ENCODE measurements around the gene ACADSB.

The ACADSB gene

DNA sequence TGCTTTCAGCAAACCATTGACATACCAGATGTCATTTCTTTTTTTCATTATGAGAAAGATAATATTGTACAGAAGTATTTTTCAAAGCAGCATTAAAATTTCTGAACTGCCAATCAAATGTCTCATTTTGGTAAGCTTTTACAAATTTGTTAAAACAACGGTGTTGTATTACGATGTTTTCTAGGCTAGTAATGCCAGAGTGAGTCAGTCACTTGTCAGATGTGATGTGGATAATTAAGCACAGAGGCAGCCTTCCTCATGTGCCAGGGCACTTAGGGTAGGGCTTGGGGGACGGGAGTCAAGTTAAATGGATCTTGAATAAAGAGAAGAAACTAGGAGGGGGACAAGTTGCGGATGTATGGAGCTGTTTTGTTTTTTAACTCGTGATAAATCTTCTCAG, 18.5 kb upstream of the ACADSB start:
- TF ChIP-seq, protein P1, sequence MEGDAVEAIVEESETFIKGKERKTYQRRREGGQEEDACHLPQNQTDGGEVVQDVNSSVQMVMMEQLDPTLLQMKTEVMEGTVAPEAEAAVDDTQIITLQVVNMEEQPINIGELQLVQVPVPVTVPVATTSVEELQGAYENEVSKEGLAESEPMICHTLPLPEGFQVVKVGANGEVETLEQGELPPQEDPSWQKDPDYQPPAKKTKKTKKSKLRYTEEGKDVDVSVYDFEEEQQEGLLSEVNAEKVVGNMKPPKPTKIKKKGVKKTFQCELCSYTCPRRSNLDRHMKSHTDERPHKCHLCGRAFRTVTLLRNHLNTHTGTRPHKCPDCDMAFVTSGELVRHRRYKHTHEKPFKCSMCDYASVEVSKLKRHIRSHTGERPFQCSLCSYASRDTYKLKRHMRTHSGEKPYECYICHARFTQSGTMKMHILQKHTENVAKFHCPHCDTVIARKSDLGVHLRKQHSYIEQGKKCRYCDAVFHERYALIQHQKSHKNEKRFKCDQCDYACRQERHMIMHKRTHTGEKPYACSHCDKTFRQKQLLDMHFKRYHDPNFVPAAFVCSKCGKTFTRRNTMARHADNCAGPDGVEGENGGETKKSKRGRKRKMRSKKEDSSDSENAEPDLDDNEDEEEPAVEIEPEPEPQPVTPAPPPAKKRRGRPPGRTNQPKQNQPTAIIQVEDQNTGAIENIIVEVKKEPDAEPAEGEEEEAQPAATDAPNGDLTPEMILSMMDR (IDR thresholded peaks at IDR 0.05; ENCODE audit: control insufficient read depth, insufficient read depth, low read depth, low read length, missing control alignments) = no peak

DNA sequence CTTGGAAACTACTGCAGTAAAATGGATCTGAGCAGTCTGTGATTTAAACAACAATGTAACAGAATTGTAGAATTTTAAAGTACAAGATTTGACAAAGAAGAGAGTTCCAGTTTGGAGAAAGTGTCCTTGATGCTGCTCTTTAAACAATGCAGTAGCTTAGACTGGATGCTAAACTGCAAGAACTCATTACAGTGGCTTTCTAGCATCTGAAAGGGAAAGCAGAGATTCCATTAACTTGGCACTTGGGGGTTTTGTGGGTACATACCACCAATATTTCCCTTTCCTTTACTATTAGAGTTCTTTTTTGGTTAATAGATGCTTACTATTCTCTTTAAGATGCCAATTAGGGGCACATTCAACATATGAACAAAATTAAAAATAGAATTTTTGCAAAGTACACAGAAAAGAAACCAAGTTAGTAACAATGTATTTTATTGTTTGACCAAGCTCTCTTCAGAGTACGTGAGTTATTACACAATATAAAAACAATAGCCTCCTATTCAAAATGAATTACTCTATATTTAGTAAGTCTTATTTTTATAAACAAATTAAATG, 16.7 kb upstream of the ACADSB start:
- no peak overlapping the region for H3K4me3 ChIP-seq (ENCODE audit: control insufficient read depth, low read depth, low read length)
- DNase-seq (ENCODE audit: low read depth) = no peak
- TF ChIP-seq, protein P1 (IDR thresholded peaks at IDR 0.05; ENCODE audit: control insufficient read depth, insufficient read depth, low read depth, low read length, missing control alignments) = no peak

More for the DNA sequence above, 18.5 kb upstream of the ACADSB start:
- no peak for DNase-seq (ENCODE audit: low read depth)
- no peak overlapping the region for H3K4me3 ChIP-seq (ENCODE audit: control insufficient read depth, low read depth, low read length)

DNA sequence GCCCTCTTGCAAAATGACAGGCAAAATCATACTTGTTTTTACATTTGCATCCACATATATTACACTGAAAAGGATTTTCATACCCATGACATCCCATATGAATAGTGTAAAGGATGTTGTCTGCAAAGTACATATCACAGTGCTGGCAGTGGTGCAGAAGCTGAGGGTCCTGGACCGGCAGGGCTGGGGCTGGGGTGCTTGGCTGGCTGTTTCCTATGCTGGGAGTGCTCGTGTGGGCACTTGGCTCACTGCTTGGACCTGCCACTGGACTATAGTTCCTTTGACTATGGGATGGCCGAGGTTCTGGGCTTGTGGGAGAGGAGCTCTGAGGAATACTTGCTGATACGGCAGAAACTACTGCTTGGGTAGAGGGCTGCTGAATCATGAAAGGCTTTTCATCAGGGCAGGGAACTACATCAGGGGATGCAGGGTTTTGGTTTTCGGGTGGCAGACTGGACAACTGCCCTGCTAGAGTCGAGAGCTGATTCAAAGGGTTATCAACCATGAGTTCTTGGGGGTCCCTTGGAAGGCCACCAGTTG, 14.9 kb upstream of the ACADSB start:
- TF ChIP-seq, protein P1 (IDR thresholded peaks at IDR 0.05; ENCODE audit: control insufficient read depth, insufficient read depth, low read depth, low read length, missing control alignments) = no peak
- no peak overlapping the region for H3K4me3 ChIP-seq (ENCODE audit: control insufficient read depth, low read depth, low read length)
- DNase-seq (ENCODE audit: low read depth) = no peak

DNA sequence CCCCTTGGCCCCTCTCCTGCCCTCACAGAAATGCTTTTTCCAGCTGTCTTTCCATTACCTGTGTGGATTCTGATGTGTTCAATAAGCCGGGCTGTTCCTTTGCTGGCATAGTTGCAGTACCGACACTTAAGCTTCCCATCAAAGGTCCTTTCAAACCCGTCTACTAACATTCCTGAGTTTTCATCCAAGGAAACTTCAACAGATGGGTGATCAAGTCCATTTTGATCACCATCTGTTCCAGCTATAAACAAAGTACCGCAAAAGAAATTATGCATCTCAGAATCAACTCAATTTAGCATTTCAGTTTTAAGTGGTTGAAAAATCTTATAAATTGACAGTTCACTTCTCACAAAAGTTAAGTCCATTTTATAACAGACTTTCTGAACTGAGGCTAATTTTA, 12.9 kb upstream of the ACADSB start:
- TF ChIP-seq, protein P1 (IDR thresholded peaks at IDR 0.05; ENCODE audit: control insufficient read depth, insufficient read depth, low read depth, low read length, missing control alignments) = no peak
- DNase-seq (ENCODE audit: low read depth) = no peak
- no peak overlapping the region for H3K4me3 ChIP-seq (ENCODE audit: control insufficient read depth, low read depth, low read length)

DNA sequence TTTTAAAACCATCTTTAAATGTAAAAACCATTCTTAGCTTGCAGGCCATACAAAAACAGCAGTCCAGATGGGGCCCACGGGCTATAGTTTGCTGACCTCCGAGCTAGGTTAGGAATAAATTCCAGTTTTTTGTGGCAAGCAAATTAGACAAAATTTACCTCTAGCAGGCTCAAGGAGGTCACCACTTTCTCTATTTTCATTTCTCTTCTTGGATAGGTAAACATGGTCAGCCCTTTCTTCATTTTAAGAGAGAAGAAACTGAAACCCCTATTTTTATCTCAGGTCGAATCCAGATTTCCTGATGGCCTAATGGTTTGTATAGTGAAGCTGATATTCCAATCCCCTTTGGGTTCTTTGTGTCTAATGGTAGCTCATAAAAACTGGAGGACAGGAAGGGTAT, 10.9 kb upstream of the ACADSB start:
- H3K4me3 ChIP-seq (ENCODE audit: control insufficient read depth, low read depth, low read length) = no peak overlapping the region
- TF ChIP-seq, protein P1 (IDR thresholded peaks at IDR 0.05; ENCODE audit: control insufficient read depth, insufficient read depth, low read depth, low read length, missing control alignments) = no peak
- DNase-seq (ENCODE audit: low read depth) = no peak

DNA sequence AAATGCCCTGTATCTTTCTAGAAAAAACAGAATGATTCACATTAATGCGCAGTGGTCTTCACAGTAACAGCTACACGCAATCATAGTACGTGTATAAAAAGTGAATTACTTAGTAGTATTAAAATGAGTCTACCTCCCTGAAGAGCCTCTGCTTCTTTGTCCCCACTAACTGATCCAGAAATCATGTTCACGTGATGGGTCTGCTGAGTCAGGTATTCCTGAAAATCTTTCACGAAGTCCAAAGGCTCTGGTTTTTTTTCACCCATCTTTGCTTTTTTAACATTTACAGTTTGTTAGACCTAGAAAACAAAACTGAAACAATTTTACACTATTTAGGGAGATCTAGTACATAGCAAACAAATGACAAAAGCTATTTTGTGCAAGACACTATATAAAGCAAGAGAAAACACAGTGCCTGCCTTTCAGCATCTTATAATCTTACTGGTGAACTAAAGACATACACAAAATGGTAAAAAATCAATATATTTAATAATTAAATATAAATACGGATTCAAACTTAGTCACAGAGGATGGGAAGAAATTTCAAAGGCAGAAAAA, 10.4 kb upstream of the ACADSB start:
- TF ChIP-seq, protein P1 (IDR thresholded peaks at IDR 0.05; ENCODE audit: control insufficient read depth, insufficient read depth, low read depth, low read length, missing control alignments) = no peak
- no peak overlapping the region for H3K4me3 ChIP-seq (ENCODE audit: control insufficient read depth, low read depth, low read length)

More for the DNA sequence above, 10.4 kb upstream of the ACADSB start:
- no peak for DNase-seq (ENCODE audit: low read depth)

All from AG09309 (cell line).